GM19324 (cell line): ENCODE results near the gene PRDM5.
"Not testable (repeated sequence)": the region's sequence is repeated elsewhere in the genome, so short reads cannot be mapped to it uniquely, and the experiment has no call there.

Experiments used
- ATAC-seq: cut with Tn5 transposase; IDR thresholded peaks from one replicate; pipeline ENCODE4 v1.9.1; 2021; ENCODE audit warnings: mild to moderate bottlenecking, moderate library complexity; ENCODE audit not compliant: unreplicated experiment, low FRiP score

The PRDM5 gene

DNA sequence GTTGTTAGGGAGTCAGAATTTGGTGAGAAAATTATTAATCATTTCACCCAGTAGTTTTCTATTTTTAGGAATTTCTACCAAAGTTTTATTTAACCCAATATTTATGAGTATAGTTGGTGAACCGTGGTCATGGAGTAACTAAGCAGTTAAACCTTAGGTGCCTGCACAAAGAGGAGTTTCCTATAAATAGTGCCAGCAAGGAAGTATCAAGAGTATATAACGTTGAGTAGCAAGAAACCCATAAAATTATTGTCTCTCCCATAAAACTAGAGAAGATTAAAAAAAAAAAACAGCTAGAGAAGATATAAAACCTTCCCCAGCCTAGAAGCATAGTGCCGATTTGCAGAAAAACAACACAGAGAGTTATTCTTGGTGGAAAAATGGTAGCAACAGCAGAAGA, 158.9 kb downstream of the PRDM5 start:
- no peak for ATAC-seq

DNA sequence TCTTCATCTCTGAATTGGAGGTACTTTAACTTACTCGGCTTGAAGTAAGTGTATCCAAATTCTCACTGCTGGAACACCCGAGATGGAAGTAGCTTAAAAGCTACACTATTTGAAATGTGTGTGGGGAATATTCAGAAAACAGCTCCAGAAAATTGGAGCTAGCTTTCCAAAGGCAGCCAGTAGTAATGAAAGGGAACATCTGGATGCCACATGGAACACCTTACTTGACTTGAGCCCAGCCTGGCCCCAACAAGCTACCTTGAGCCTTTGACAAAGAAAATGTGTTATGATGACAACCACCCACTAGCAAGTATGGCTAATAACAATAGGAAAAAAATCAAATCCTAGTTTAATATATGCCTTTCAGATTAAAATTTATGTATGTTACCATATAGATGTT, 161.5 kb downstream of the PRDM5 start:
- no peak for ATAC-seq

DNA sequence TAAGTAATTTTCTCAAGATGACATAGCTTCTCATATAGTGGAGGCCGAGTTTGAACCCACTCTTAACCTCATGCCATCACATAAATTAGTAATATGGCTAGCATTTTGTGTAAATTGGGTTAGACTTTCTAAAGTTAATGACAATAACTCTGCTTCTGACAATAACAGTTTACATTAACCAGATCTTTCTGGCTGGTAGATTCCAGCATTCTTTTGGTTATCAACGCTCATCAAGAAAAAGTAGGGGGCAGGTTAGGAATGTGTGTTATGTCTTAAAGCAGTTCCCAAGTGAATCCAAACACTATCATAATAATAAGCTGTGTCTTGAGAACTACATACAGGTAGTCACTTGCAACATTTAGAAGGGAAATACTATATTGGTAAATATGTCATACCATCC, 162.5 kb downstream of the PRDM5 start:
- no peak for ATAC-seq

DNA sequence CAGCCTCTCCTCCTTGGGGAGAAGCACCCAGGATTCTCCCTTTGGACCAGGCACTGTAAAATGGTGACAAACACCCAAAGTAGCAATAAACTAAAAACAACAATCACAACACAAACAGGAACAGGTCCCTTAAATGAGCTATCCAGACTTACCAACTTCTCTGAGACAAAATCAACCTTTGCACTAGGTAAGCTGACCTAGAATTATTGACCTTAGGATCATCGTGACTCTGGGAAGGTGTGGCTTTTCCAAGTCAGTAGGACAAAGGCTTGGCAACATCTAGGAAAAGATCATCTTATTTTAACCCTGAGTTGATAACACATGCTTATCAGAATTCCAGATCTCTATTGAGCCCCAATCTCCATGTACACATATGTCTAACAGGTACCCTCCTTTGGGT, 166.7 kb downstream of the PRDM5 start:
- ATAC-seq, result no peak

DNA sequence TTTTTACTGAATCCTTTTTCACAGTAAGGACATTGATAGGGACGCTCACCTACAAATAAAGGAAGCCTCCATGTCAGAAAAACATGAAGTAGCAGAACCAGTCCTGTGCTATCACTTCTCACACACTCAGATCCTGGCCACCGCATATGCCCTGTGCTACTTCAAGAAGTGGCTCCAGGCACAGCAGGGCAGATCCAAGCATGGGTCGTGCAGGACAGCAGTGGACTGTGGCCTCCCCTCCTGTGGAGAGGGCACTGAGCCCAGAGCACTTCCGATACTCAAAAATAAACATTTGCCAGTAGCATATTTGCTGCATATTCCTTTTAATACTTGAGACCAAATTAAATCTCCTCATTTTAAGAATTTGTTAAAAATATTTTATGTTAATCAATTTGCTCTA, 167.9 kb downstream of the PRDM5 start:
- no peak for ATAC-seq

DNA sequence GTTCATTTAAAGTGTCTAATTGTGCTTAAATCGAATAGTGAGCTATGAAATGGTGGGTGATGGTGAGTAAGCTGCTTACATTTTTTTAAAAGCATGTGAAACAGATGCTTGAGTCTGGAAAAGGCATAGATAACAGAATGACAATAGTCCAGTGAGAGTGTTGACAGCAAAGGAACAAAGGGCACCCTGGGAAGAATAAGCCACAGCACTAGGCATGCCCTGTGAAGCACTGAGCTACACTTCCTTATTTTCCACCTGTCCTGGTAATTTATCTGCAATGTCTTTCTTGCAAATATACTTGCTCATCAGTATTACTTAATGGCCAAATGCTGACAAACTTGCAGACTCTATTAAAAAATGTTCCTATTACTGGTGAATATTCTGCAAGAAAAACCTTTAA, 168.7 kb downstream of the PRDM5 start:
- no peak for ATAC-seq

DNA sequence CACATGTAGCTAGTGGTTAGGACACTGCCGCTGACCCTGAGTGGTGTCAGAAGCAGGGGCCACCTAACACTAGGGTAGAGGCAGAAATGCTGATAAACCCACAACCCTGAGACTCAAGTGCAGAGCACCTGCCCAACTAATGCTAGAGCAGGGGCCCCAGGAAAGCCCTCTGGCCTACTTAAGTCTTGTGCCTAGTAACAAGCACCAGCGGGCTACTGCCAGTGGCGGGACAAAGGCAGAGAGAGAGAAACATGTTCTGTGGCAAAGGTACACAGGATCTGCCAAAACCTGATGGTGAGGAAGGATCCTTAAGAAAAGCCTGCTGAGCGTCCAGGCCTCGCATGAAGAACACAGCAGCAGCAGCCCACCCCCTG, 172.4 kb downstream of the PRDM5 start:
- ATAC-seq, result no peak

DNA sequence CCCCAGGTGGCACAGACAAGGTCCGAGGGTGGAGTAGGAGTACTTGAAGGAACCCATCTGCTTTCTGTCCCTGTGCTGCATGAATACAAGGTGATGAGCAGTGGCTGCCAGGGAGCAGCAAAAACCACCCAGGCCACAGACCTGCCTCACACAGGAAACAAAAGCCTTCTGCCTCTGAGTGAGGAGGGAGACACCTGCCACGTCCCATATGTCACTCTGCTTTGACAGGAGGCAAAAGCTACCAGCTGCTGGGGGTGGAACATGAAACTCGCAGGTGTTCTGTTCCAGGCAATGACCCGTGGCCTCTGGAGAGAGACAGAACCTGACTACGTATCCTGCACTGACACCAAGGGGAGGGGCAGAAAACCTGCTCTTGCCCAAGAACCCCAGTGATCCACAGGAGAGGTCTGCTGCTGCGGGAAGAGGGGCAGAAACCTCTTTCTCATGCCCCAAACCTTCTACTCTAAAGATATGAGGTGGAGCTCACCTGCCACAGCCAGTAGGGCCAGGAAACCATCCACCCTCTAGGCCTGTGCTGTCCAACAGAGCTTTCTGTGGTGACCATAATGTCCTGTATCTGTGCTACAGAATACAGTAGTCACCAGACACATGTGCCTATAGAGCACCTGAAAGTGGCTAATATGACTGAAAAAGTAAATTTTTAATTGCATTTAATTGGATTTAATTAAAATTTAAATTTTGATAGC, 172.9 kb downstream of the PRDM5 start:
- ATAC-seq, result peak; percentile 99

DNA sequence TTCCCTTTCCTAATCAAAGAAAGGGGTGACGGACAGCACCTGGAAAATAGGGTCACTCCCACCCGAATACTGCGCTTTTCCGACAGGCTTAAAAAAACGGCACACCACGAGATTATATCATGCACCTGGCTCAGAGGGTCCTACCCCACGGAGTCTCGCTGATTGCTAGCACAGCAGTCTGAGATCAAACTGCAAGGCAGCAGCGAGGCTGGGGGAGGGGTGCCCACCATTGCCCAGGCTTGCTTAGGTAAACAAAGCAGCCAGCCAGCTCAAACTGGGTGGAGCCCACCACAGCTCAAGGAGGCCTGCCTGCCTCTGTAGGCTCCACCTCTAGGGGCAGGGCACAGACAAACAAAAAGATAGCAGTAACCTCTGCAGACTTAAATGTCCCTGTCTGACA, 180.9 kb downstream of the PRDM5 start:
- not testable (repeated sequence) for ATAC-seq

DNA sequence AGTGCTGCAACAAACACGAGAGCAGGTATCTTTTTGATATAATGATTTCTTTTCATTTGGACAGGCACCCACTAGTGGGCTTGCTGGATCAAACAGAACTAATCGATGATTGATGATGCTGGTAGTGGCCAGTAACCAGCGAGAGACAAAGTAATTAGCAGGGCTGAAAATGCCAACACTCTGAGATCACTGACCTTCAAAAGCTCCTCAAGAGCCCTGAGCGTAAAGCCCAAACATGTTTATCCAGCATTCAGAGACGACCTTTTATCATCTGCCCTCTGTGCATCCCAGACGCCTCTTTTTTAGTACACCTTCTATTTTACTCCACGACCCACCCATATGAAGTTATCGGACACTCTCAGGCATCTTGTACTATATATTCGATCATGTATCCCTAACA, 186.2 kb downstream of the PRDM5 start:
- no peak for ATAC-seq

DNA sequence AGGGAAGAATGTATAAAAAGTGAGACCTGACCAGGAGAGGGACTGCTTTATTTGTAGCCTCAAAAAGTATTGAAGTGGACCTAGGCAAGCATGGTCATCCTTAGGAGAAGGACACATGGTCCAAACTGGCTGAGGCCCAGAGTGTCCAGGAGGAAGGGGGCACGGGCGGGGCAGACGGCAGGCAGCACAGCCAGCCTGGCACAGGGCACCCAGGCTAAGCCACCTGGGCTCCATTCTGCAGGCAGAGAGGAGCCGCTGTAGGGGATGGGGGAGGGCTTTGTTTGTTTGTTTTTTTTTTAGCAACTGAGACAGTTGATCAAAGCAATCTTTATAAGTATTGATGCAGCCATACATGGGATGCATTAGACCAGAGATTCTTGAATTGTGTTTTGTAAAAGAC, 188.6 kb downstream of the PRDM5 start:
- no peak for ATAC-seq

DNA sequence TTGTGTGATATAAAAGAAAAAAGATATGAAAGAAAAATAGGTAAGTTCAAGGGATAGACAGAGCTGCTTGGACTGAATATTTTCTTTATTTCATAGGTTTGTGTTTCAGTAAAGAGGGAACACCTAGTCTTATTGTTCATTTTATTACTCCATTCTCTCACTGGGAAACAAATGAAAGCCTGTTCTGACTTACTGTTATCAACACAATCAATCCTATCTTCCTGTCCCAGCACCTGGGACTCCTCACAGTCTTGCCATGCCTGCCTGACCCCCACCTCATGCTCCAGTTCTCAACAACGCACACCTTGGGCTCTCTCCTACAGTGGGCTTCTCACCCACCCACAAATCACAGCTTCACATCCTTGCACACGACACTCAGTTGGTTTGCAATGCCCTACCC, 189.5 kb downstream of the PRDM5 start:
- ATAC-seq, result no peak

DNA sequence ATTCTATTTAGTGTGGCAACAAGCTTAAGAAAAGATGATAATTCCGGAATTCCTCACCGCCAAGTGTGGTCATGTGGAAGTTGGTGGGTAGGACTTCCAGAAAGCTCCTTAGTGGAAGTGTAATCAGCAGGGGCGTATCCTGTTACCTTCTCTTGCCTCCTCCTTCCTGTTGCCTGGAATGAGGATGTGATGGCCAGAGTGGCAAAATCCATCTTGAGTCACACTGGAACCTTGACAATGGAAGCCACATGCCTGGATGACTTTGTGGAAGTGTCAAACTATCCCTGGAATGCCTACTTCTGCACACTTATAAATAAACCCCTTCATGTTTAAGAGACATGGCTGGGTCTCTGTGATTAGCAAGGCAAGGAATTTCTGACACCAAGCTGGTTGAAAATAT, 191.0 kb downstream of the PRDM5 start:
- no peak for ATAC-seq

DNA sequence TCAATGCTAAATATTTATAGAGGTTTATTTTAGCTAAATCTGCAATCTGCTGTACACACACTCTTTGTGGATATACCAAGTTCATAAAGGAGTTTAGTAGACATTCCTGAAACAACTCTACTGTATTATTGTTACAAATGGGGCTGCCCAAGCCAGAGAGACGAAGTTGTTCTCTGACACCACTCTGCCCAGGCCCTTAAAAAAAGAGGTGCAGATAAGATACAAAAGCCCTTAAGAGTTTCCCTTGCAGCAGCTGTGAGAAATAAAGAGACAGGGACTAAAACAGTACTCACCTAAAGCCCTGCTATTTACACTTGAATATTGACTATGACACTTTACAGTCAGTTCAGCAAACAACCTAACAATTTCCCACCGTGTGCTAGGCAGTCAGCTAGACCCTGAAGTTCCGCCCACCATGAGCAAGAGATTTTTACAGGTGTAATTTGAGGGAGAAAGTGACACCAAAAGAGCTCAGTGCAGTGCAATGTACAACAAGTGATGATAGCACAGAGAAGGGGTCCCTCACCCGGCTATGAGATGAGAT, 191.7 kb downstream of the PRDM5 start:
- no peak for ATAC-seq

DNA sequence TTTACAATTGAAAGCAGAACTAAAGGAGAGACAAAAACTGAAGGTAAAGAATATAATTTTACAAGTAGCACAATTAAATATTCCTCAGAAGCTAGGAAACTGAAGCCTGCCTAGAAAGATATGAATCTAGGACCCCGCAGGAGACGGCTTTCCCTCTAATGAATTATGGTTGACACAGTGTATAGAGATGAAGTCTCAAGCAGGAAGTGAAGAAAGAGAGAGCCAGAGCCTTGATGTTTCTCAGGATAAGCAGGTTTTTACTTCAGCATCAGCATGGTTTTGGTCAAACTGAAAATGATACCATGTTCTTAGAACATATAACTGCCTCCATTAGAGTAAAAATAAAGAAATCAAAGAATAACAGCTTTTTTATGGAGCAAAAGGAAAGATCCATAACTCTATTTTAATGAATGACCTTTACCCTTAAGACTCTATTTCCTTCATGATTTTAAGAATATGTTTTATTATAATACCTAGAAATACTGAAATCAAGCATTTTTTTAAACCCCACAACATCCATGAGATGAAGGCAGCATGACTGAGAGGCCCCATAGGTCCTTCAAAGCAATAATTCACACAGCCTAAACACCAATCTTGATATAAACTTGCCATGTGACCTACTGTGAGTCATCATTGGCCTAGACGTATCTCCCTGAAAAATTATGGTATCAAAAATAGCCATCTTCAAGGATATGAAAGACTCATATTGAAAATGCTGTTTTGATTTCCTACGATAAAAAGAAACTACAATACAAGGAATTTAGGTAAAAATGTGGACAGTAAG, 193.4 kb downstream of the PRDM5 start:
- ATAC-seq, result no peak

DNA sequence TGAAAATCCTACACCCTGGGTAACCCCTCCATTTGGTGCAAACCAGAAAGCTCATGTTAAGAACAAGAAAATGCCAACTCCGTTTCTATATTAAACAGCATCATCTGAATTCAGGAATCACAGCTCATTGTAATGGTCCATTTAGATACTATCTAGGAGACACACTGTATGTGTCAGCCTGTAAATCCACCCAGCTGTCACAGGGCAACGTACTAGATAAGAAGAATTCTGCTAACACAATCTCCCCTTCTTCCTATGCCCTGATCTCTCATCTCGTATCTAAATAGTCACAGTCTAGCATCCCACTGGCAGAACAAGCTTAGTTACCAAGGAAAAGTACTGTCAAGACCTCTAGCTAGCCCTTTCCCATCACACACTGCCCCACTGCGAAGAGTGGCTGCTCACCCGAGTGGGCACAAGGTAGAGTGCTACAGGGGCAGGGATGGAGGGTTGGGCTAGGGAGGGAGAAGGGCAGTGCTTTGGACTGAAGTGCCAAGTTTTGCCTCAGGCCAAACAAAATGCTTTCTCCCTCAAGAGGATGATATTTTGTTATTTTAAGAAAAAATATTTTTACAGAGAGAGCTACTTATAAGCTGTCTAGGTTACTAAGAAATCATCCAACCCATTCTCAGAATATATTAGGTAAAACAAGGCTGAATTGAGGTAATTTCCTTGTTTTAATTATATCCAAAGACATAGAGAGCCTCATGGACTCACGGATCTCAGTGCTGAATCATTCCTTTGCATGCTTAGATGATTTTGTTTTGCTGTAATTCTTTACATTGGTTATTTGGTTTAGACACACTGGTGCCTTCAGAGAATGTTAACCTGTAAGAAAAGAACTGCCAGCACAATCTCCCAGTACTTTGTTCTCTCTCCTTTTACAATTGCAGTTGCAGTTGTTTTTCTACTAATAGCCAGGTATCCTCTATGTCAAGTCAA, 196.6 kb downstream of the PRDM5 start:
- ATAC-seq, result no peak

DNA sequence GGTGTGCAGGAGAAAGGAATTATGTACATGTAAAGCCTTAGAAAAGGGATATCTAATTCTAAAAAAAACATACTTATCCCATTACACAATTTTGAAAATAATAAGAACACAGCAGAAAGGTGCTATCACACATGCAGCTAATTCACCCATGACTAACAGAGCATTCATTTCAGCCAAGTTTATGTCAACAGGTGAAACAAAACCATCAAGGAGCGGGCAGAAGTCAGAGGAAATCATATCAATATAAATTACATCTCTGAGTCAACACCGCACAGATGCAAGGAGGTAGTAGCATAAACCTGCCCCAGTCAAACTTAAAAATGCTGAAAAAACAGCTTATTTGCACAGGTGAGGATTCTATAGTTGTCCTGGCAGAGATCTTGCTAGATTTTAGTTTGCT, 197.9 kb downstream of the PRDM5 start:
- no peak for ATAC-seq

DNA sequence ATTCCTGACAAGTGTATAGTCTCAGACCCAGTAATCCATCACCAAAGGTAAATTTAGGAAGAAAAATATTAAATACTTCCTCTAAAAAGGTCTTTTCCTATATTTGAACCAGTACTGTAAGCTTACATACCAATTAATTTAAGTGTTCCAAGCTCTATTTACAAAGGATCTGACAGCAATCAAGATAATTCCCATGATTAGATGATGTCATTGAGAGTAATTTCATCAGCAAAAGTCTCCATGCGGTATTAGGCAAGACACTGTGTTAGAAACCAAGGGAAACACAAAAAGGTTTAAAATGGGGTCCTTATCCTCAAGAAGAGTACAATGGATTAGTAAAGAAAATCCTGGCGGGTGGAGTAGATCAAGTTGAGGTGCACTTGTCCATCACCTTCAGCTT, 198.5 kb downstream of the PRDM5 start:
- no peak for ATAC-seq

DNA sequence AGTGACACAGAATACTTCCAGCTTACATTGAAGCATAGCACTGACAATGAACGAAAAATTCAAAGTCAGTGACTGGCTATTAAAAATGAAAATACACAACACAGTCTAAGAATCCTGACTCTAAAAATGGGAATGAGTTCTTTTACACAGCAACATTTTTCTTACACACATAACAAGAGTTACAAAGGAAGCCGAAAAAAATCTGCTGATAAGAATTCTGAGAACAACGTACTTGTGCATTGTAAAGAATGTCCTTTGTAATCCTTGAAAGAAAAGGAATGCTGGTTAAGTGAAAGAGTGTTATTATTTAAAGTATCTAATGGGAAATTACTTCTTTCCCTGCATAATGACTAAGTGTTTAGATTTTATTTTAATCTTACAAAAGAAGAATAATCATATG, 199.4 kb downstream of the PRDM5 start:
- ATAC-seq, result no peak

DNA sequence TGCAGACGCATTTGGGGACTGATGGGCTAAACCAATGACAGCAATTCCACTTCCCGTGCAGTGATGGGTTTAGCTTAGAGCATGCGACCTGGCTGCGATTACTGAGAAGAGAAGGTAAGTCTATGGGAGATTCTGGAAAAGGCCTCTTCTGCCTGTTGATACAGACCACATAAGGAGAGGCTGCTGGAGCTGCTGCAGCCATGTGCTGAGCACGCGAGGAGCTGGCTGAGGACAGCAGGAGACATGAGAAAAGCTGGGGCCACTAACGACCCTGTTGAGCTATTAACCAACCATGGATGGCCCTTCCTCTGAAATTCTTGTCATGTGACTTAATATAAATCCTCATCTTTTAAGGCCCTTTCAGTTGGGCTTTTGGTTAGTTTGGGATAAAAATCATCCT, 199.9 kb downstream of the PRDM5 start:
- no peak for ATAC-seq

DNA sequence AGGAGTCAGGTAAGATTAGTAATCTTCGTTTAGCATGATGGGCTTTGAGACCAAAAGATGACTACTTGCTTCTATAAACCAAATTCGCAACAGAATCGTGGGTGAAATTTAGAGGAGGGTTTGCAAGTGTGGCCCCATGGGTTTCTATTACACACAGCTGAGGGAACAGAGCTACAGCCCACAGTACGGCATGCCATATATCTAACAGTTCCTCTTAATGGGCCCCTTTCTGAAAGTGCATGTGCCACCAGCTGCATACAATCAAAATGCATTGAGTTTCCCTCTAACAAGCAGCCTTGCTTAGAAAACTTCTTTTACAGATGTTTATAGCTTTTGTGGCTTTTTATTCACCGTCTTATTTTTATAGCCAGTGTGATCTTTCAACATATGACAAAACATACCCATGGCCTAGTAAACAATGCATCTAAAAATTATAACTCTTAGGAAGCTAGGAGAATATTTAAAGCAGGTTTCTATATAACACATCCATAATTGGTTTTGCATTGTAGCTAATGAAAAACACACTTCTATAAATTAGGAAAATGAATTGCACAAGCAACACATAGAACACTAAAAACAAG, 202.1 kb downstream of the PRDM5 start:
- ATAC-seq, result no peak
